GM12865 (cell line): ENCODE data around the gene UBE2D1.
"Not testable (repeated sequence)": the region's sequence is repeated elsewhere in the genome, so short reads cannot be mapped to it uniquely, and the experiment has no call there.

Experiments
- DNase-seq: peaks from one replicate; pipeline ENCODE4 v3.0.0; 2010; ENCODE audit warnings: low read depth
- H3K4me3 ChIP-seq: 2 replicates; pipeline ENCODE4 v1.5.1; 2011; ENCODE audit warnings: mild to moderate bottlenecking, low read depth, low read length, control low read depth
- TF ChIP-seq, protein P1 (sequence below): IDR thresholded peaks from 2 replicates; pipeline ENCODE4 v1.5.1; 2011; ENCODE audit warnings: low read length, control low read depth, low read depth, inconsistent platforms; ENCODE audit not compliant: insufficient read depth; ENCODE audit errors: missing control alignments

Gene UBE2D1

DNA sequence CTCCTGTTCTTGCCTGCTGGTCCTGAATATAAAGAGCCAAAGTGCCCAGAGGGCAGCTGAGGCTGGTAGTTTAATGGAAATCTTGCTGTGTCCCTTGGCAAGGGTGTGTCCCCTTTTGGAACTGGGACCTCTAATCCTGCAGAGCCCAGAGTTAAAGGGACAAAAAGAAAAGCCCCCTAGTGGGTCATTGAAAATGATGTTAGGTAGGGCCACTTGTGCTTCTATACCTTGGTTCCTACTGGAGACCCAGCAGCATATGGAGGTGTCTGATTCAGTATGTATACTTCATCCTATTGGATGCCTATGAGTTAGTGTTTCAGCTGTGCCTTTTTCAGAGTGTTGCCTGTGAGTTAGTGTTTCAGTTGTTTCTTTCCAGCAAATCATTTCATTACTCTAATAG lies 81.0 kb downstream of the UBE2D1 start:
- TF ChIP-seq, protein P1, sequence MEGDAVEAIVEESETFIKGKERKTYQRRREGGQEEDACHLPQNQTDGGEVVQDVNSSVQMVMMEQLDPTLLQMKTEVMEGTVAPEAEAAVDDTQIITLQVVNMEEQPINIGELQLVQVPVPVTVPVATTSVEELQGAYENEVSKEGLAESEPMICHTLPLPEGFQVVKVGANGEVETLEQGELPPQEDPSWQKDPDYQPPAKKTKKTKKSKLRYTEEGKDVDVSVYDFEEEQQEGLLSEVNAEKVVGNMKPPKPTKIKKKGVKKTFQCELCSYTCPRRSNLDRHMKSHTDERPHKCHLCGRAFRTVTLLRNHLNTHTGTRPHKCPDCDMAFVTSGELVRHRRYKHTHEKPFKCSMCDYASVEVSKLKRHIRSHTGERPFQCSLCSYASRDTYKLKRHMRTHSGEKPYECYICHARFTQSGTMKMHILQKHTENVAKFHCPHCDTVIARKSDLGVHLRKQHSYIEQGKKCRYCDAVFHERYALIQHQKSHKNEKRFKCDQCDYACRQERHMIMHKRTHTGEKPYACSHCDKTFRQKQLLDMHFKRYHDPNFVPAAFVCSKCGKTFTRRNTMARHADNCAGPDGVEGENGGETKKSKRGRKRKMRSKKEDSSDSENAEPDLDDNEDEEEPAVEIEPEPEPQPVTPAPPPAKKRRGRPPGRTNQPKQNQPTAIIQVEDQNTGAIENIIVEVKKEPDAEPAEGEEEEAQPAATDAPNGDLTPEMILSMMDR = no peak

DNA sequence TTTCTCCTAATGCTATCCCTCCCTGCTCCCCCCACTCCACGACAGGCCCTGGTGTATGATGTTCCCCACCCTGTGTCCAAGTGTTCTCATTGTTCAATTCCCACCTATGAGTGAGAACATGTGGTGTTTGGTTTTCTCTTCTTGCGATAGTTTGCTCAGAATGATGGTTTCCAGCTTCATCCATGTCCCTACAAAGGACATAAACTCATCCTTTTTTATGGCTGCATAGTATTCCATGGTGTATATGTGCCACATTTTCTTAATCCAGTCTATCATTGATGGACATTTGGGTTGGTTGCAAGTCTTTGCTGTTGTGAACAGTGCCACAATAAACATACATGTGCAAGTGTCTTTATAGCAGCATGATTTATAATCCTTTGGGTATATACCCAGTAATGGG lies 83.1 kb downstream of the UBE2D1 start:
- DNase-seq = not testable (repeated sequence)

More for the DNA sequence above, 81.0 kb downstream of the UBE2D1 start:
- no peak for DNase-seq
- H3K4me3 ChIP-seq = no peak overlapping the region

More for the DNA sequence above, 83.1 kb downstream of the UBE2D1 start:
- H3K4me3 ChIP-seq = not testable (repeated sequence)
